ENCODE results near the gene KCNA5. TPM values are rescaled to one million over a fixed set of nuclear protein-coding genes. Genes with fewer than 3 reads are reported as not detected.

The KCNA5 gene
- total and polyA plus RNA-seq, 2 of the 13 experiments (the other 11 are each of a cell fraction or from before 2014, with no cell fraction given) = not detected

- ATAC-seq = no peak
- CTCF ChIA-PET (ENCODE audit: low intra/inter-chr PET ratio, low total read pairs) = no interaction called here
- intact Hi-C loops (cut with micrococcal nuclease; ENCODE audit: unreplicated experiment) = no loop called here
Measured at GRCh38 chr12:5027046-5027821, 16.4 kb upstream of the KCNA5 start.

GRCh38 chr12:5030066-5030465 is 13.6 kb upstream of the KCNA5 start:
- Histone ChIP-seq H3K4me3 (replicated peaks in 1 of 3; ENCODE audit: insufficient read depth in 1 of 3, low read depth in 2 of 3, low read length in 3 of 3) (no peak overlapping the region), H3K36me3 (replicated peaks in 1 of 2; ENCODE audit: control insufficient read depth in 1 of 2, insufficient read depth in 2 of 2, low read length in 2 of 2) (no peaks in the 10 kb centered on the region), H3K27ac (ENCODE audit: extremely low read length, insufficient read depth, low read length) (no peak overlapping the region), H3K79me2 (ENCODE audit: insufficient read depth, low read length) (no peaks in the 10 kb centered on the region), H3K4me2 (ENCODE audit: low read depth, low read length) (no peak overlapping the region), H3K4me1 (ENCODE audit: insufficient read depth, low read length) (no peaks in the 10 kb centered on the region), H3K9ac (ENCODE audit: insufficient read depth, low read depth, low read length) (no peak overlapping the region), H3K9me3 (ENCODE audit: low read length) (no peaks in the 10 kb centered on the region), H4K20me1 (ENCODE audit: insufficient read depth, low read length) (no peaks in the 10 kb centered on the region), H2AFZ (ENCODE audit: low read length) (no peak overlapping the region), H3K27me3 (ENCODE audit: control insufficient read depth in 1 of 2, insufficient read depth in 2 of 2, low read length in 2 of 2) (peaks cover 3 to 21% of the 10 kb centered on the region in 2 experiments; a peak in 3 of 5 replicates)
- in situ Hi-C loops (cut with HindIII; ENCODE audit: extremely low pct_ligation_motif_present, low pct_unique_long_range_greater_than_20kb) (no loop called here), intact Hi-C loops (cut with micrococcal nuclease; ENCODE audit: unreplicated experiment) (no loop called here)
- no peak for DNase-seq (ENCODE audit: low spot score)
- no peak for ATAC-seq
- ChIA-PET POLR2A (no interaction called here), CTCF (ENCODE audit: low intra/inter-chr PET ratio, low total read pairs) (no interaction called here)
- no TSS peak for BruUV-seq (replicated peaks)
- FAIRE-seq = no peak
- TF ChIP-seq ZNF350 (CRISPR knock-in tag; IDR thresholded peaks at IDR 0.05; ENCODE audit: borderline replicate concordance, low read depth) = no peak
- TF ChIP-seq ZNF484 (CRISPR knock-in tag; IDR thresholded peaks at IDR 0.05; ENCODE audit: borderline replicate concordance, low read depth) = no peak
- no peak for TF ChIP-seq NONO (IDR thresholded peaks at IDR 0.05)
- no peak for TF ChIP-seq NONO (CRISPR knock-in tag; conservative IDR thresholded peaks at IDR 0.05)
- TF ChIP-seq SETDB1 (CRISPR knock-in tag; IDR thresholded peaks at IDR 0.05; ENCODE audit: borderline replicate concordance) = no peak
- no peak for TF ChIP-seq ATF1 (CRISPR knock-in tag; IDR thresholded peaks at IDR 0.05)
- no peak for TF ChIP-seq ZNF589 (CRISPR knock-in tag; conservative IDR thresholded peaks at IDR 0.05)
- TF ChIP-seq ZKSCAN5 (CRISPR knock-in tag; IDR thresholded peaks at IDR 0.05) = no peak
- TF ChIP-seq HNRNPH1 (optimal IDR thresholded peaks at IDR 0.05; ENCODE audit: low read depth, low read length) = no peak
- TF ChIP-seq ZNF615 (CRISPR knock-in tag; IDR thresholded peaks at IDR 0.05; ENCODE audit: borderline replicate concordance) = no peak
- no peak for TF ChIP-seq SP4 (CRISPR knock-in tag; IDR thresholded peaks at IDR 0.05)
- no peak for TF ChIP-seq SAFB2 (CRISPR knock-in tag; IDR thresholded peaks at IDR 0.05; ENCODE audit: borderline replicate concordance, low read depth)
- no peak for TF ChIP-seq ZNF772 (CRISPR knock-in tag; IDR thresholded peaks at IDR 0.05)
- no peak for TF ChIP-seq NAIF1 (CRISPR knock-in tag; IDR thresholded peaks at IDR 0.05; ENCODE audit: borderline replicate concordance)
- TF ChIP-seq TFAP4 (IDR thresholded peaks at IDR 0.05; ENCODE audit: borderline replicate concordance, low read depth) = no peak
- TF ChIP-seq ZNF367 (CRISPR knock-in tag; IDR thresholded peaks at IDR 0.05; ENCODE audit: borderline replicate concordance) = no peak

More at GRCh38 chr12:5027046-5027821, 16.4 kb upstream of the KCNA5 start:
- Histone ChIP-seq H3K27ac (ENCODE audit: extremely low read length, insufficient read depth, low read length) (no peak overlapping the region), H3K4me1 (ENCODE audit: insufficient read depth, low read length) (no peaks in the 10 kb centered on the region), H2AFZ (ENCODE audit: low read length) (no peak overlapping the region), H3K27me3 (ENCODE audit: control insufficient read depth in 1 of 2, insufficient read depth in 2 of 2, low read length in 2 of 2) (peaks cover 0 to 13% of the 10 kb centered on the region in 2 experiments; a peak in 2 of 5 replicates), H3K79me2 (ENCODE audit: insufficient read depth, low read length) (no peaks in the 10 kb centered on the region), H3K9ac (ENCODE audit: insufficient read depth, low read depth, low read length) (no peak overlapping the region), H4K20me1 (ENCODE audit: insufficient read depth, low read length) (no peaks in the 10 kb centered on the region), H3K36me3 (replicated peaks in 1 of 2; ENCODE audit: control insufficient read depth in 1 of 2, insufficient read depth in 2 of 2, low read length in 2 of 2) (no peaks in the 10 kb centered on the region), H3K4me3 (replicated peaks in 1 of 3; ENCODE audit: insufficient read depth in 1 of 3, low read depth in 2 of 3, low read length in 3 of 3) (no peak overlapping the region), H3K9me3 (ENCODE audit: low read length) (no peaks in the 10 kb centered on the region), H3K4me2 (ENCODE audit: low read depth, low read length) (no peak overlapping the region)
- FAIRE-seq (no peak), DNase-seq (ENCODE audit: low spot score) (no peak)
- WGBS (ENCODE audit: low lambda C conversion rate) = 0% methylated on average over 4 of the region's 4 CpGs
- POLR2A ChIA-PET = no interaction called here
- no peak for TF ChIP-seq DBP (CRISPR knock-in tag; IDR thresholded peaks at IDR 0.05; ENCODE audit: not compliant biosample characterization)
- in situ Hi-C loops (cut with HindIII; ENCODE audit: extremely low pct_ligation_motif_present, low pct_unique_long_range_greater_than_20kb) = no loop called here
- BruUV-seq (replicated peaks) = no TSS peak

Data from HepG2 (cell line).